Heart left ventricle (tissue), 16 donors: Measurements from ENCODE around the gene ATXN1. TPM values are rescaled to one million over a fixed set of nuclear protein-coding genes. Genes with fewer than 3 reads are reported as not detected.

ENCODE experiments used
- ATAC-seq, 4 donors: fragments of 200-7000 bp; cut with Tn5 transposase; one replicate each; pipeline ENCODE4 v1.9.1; 2020 to 2022; ENCODE audit warnings: moderate library complexity in 4 of 4, mild to moderate bottlenecking in 3 of 4, moderate number of reproducible peaks in 1 of 4
- DNase-seq, 5 donors: peaks; one replicate each; pipeline ENCODE4 v3.0.0-alpha.2; 2020
- H3K27ac ChIP-seq, 12 donors: fragments of 200-600 bp; sonication (generic) in 4 of 12; one replicate each; pipeline versions ENCODE4 v1.5.0 to v1.8.0; 2016 to 2022; ENCODE audit warnings: mild to moderate bottlenecking in 2 of 12
- H3K27me3 ChIP-seq, 9 donors: fragments of 200-600 bp; sonication (generic) in 2 of 9; one replicate each; pipeline versions ENCODE4 v1.5.1 to v1.8.0; 2016 to 2022; ENCODE audit warnings: mild to moderate bottlenecking in 3 of 9
- H3K36me3 ChIP-seq, 9 donors: fragments of 200-600 bp; sonication (generic) in 2 of 9; one replicate each; pipeline versions ENCODE4 v1.5.0 to v1.8.0; 2018 to 2022; ENCODE audit warnings: mild to moderate bottlenecking in 2 of 9
- H3K4me1 ChIP-seq, 12 donors: fragments of 200-600 bp; sonication (generic) in 4 of 12; one replicate each; pipeline versions ENCODE4 v1.5.0 to v1.8.0; 2016 to 2022; ENCODE audit warnings: mild to moderate bottlenecking in 3 of 12
- H3K4me3 ChIP-seq, 12 donors: fragments of 200-600 bp; sonication (generic) in 4 of 12; one replicate each; pipeline versions ENCODE4 v1.5.0 to v1.8.0; 2017 to 2022; ENCODE audit warnings: mild to moderate bottlenecking in 9 of 12, moderate library complexity in 4 of 12
- H3K9me3 ChIP-seq, 12 donors: fragments of 200-600 bp; sonication (generic) in 4 of 12; one replicate each; pipeline versions ENCODE4 v1.5.0 to v1.8.0; 2016 to 2022; ENCODE audit warnings: mild to moderate bottlenecking in 1 of 12
- CTCF ChIP-seq, 12 donors: fragments of 200-600 bp; sonication (generic) in 4 of 12; IDR thresholded peaks; one replicate each; pipeline versions ENCODE4 v1.5.0 to v1.8.0; 2018 to 2022; ENCODE audit warnings: antibody characterized with exemption in 12 of 12, mild to moderate bottlenecking in 5 of 12
- POLR2A ChIP-seq, 2 donors: fragments of 450-650 bp; IDR thresholded peaks; one replicate each; pipeline ENCODE4 v1.6.1; 2017; ENCODE audit warnings: antibody characterized with exemption in 2 of 2, mild to moderate bottlenecking in 2 of 2, moderate library complexity in 2 of 2
- WGBS, 4 donors: extraction: QIAGEN DNeasy Blood & Tissue Kit in 2 of 4; methylation state at CpG; one replicate each; pipeline versions ENCODE4 v1.1.5 to v1.1.7; 2013 to 2018; 5-methylcytosine and 5-hydroxymethylcytosine counted together
- intact Hi-C, 10 donors: fragments of 100-400 bp; cut with DNase I; formaldehyde crosslinking; loops; one replicate each; pipeline versions ENCODE4 v1.11.1 to v1.14.2; 2022
- polyA plus RNA-seq, 2 donors: library from polyadenylated mRNA; stranded (reverse); fragments of 200-250 nt; gene quantifications; one replicate each; pipeline ENCODE4 v1.2.3, GENCODE V29; 2013
- total RNA-seq, 9 donors: library from RNA; depleted of rRNA in 2 of 9; stranded (reverse); fragments of >200 nt in 2 of 9; fragmentation: NEBNext Ultra II Directional in 3 of 9; extraction: Animal tissue kit (Norgen Biotek cat#: 25700) in 3 of 9; gene quantifications; one replicate each; pipeline versions ENCODE4 v1.1.0 to v1.2.4, GENCODE V29; 2016 to 2023
- donor health status: ischemic (EF 13 %, LVEDD 7.1; RV severe dilation, severe dysfunction).
- donor health status: healthy with polysubstance abuse.
- donor health status: DM: no; HTN: yes; CAD: no.
- donor health status: DM: no; HTN: no; CAD: no.
- donor health status: ischemic (EF 25% LVEDD 6.9; RV normal size, moderate dysfunction).
- donor health status: ischemic (EF 25% LVEDD 5.7; RV mildly dilated, moderate dysfunction).
- donor health status: healthy.
- donor health status: DM: yes; HTN: yes; CAD: no.
- donor health status: ischemic (EF 35%, LVEDD 5.7; RV mildly dilated, moderate dysfunction).
- donor health status: nonischemic (EF 11% LVEDD 7.7; RV severe dilation, severe dysfunction).
- donor health status: DM: yes; HTN: yes; CAD: no.
- donor health status: PGD.
- donor health status: ischemic (EF 29% LVEDD 5.4; RV normal size, mild dysfunction).
- donor health status: nonischemic (EF 23%, LVEDD 6.1; RV moderate dilation, normal function).

The ATXN1 gene
- total and polyA plus RNA-seq, 11 donors: 8.7 to 51.8 (median 36.0) TPM

- no peak overlapping the region for H3K4me3 ChIP-seq
- no peak overlapping the region for H3K27ac ChIP-seq
- DNase-seq (no peak), ATAC-seq (no peak)
- H3K4me1 ChIP-seq: peaks cover 0 to 11% (median 2%) of the 10 kb centered on the region in 12 donors
- H3K36me3 ChIP-seq: no peaks in the 10 kb centered on the region
- 96 to 98% (median 97%) methylated on average over 8 of the region's 8 CpGs for WGBS, 4 donors
- no peaks in the 10 kb centered on the region for H3K9me3 ChIP-seq
- intact Hi-C loops: no loop called here
- no peaks in the 10 kb centered on the region for H3K27me3 ChIP-seq
- TF ChIP-seq CTCF (IDR thresholded peaks at IDR 0.05): no peak
- TF ChIP-seq POLR2A (IDR thresholded peaks at IDR 0.05): no peak
Observed at GRCh38 chr6:16369140-16369745, 392.0 kb downstream of the ATXN1 start.

- Histone ChIP-seq H3K4me3 (no peak overlapping the region), H3K9me3 (no peaks in the 10 kb centered on the region), H3K36me3 (no peaks in the 10 kb centered on the region), H3K27ac (no peak overlapping the region), H3K27me3 (no peaks in the 10 kb centered on the region), H3K4me1 (peaks cover 0 to 10% (median 0%) of the 10 kb centered on the region in 12 donors)
- ATAC-seq (no peak), DNase-seq (no peak)
- 91 to 99% (median 98%) methylated on average over 3 of the region's 3 CpGs for WGBS, 4 donors
- no peak for TF ChIP-seq CTCF (IDR thresholded peaks at IDR 0.05)
- no peak for TF ChIP-seq POLR2A (IDR thresholded peaks at IDR 0.05)
- intact Hi-C loops: no loop called here
Observed at GRCh38 chr6:16367571-16367970, 393.7 kb downstream of the ATXN1 start.

GRCh38 chr6:16363749-16364148, 397.5 kb downstream of the ATXN1 start:
- intact Hi-C loops: no loop called here
- Histone ChIP-seq H3K4me1 (no peaks in the 10 kb centered on the region), H3K27me3 (no peaks in the 10 kb centered on the region), H3K4me3 (no peak overlapping the region), H3K9me3 (no peaks in the 10 kb centered on the region), H3K36me3 (no peaks in the 10 kb centered on the region), H3K27ac (no peak overlapping the region)
- WGBS, 4 donors: 88 to 97% (median 93%) methylated on average over 4 of the region's 4 CpGs
- TF ChIP-seq CTCF (IDR thresholded peaks at IDR 0.05) (no peak), POLR2A (IDR thresholded peaks at IDR 0.05) (no peak)
- DNase-seq (no peak), ATAC-seq (no peak)

DNA sequence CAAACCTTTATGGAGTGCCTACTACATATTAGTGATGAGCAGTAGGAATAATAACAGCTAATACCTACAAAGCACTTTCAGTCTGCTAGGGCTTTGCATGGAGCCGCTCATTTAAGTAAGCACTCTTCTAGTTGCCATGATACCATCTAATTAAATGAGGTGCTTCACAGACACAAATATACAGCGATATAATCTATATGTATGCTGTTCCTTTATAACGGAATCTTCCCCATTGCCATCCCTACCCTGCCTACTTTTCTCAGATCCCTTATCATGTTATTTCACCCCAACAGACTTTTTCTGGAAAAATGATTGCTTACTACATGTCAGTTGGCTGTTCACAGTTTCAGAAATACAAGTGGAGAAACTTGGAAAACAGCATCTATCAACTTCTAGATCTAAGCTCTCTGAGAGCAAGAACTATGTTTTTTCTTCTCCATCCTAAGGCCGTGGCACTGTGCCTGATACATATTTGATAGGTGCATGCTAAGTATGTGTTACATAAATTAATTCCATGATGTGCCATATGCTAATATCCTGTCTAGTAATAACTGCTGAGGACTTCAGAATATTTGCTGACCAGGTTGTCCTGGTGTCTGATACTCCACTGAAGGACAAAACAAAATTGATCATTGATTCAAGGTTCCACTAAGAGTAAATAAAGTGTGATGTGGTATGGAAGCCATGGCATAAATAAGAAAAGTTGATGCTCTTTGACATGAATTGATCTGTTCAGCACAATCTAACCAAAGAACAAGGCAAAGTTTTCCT, 398.3 kb downstream of the ATXN1 start:
- 94 to 97% (median 96%) methylated on average over 4 of the region's 4 CpGs for WGBS, 4 donors
- Histone ChIP-seq H3K9me3 (no peaks in the 10 kb centered on the region), H3K4me1 (no peaks in the 10 kb centered on the region), H3K27me3 (no peaks in the 10 kb centered on the region), H3K27ac (no peak overlapping the region), H3K36me3 (no peaks in the 10 kb centered on the region), H3K4me3 (no peak overlapping the region)
- intact Hi-C loops: no loop called here
- ATAC-seq: no peak
- DNase-seq: no peak
- TF ChIP-seq CTCF (IDR thresholded peaks at IDR 0.05) (no peak), POLR2A (IDR thresholded peaks at IDR 0.05) (no peak)
